Measurements from ENCODE around the gene CDK5RAP1. TPM values are rescaled to one million over a fixed set of nuclear protein-coding genes. Genes with fewer than 3 reads are reported as not detected.
"Not testable (repeated sequence)": the region's sequence is repeated elsewhere in the genome, so short reads cannot be mapped to it uniquely, and the experiment has no call there.

Gene CDK5RAP1
- total RNA-seq, 3 donors from 2014 or later = 21.8 to 32.4 (median 29.4) TPM

DNA sequence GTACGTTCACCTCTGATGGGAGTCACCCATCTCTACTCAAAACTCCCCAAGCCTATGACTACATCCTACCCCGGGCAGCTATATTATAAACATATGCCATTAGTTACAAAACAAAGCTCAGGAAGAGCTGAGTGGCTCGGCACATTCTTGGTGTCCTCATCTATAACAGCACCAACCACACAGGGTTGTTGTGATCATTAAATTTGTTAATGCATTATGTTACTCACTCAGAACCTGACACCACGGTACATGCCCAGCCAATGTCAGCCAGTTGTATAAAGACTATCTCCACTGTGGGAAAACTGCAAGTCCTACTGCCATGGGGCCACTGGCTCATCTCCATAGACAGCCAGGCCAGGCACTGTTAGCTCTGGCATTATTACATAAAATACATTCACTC lies 7.7 kb downstream of the CDK5RAP1 start:
- H3K4me1 ChIP-seq = no peaks in the 10 kb centered on the region
- no peak for TF ChIP-seq POLR2A (IDR thresholded peaks at IDR 0.05)
- TF ChIP-seq POLR2AphosphoS5 (IDR thresholded peaks at IDR 0.05) = no peak
- TF ChIP-seq, protein P1, sequence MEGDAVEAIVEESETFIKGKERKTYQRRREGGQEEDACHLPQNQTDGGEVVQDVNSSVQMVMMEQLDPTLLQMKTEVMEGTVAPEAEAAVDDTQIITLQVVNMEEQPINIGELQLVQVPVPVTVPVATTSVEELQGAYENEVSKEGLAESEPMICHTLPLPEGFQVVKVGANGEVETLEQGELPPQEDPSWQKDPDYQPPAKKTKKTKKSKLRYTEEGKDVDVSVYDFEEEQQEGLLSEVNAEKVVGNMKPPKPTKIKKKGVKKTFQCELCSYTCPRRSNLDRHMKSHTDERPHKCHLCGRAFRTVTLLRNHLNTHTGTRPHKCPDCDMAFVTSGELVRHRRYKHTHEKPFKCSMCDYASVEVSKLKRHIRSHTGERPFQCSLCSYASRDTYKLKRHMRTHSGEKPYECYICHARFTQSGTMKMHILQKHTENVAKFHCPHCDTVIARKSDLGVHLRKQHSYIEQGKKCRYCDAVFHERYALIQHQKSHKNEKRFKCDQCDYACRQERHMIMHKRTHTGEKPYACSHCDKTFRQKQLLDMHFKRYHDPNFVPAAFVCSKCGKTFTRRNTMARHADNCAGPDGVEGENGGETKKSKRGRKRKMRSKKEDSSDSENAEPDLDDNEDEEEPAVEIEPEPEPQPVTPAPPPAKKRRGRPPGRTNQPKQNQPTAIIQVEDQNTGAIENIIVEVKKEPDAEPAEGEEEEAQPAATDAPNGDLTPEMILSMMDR (IDR thresholded peaks at IDR 0.05) = no peak
- no peak overlapping the region for H3K27ac ChIP-seq
- intact Hi-C loops (cut with DNase I; ENCODE audit: low total_unique reads) = no loop called here
- no peaks in the 10 kb centered on the region for H3K27me3 ChIP-seq
- no peaks in the 10 kb centered on the region for H3K9me3 ChIP-seq
- DNase-seq (ENCODE audit: low spot score in 2 of 2) = no peak
- no peak overlapping the region for H3K4me3 ChIP-seq
- no peaks in the 10 kb centered on the region for H3K36me3 ChIP-seq

- no peaks in the 10 kb centered on the region for H3K36me3 ChIP-seq
- intact Hi-C loops (cut with DNase I; ENCODE audit: low total_unique reads) = no loop called here
These were observed 9.4 kb downstream of the CDK5RAP1 start for GRCh38 chr20:33391722-33392415.

GRCh38 chr20:33389326-33389725 lies 12.0 kb downstream of the CDK5RAP1 start:
- H3K27ac ChIP-seq; H3K9me3 ChIP-seq; H3K36me3 ChIP-seq; intact Hi-C loops (cut with DNase I; ENCODE audit: low total_unique reads); H3K4me3 ChIP-seq; H3K4me1 ChIP-seq; H3K27me3 ChIP-seq; DNase-seq (ENCODE audit: low spot score in 2 of 2): not testable (repeated sequence)

More at GRCh38 chr20:33391722-33392415, 9.4 kb downstream of the CDK5RAP1 start:
- no peaks in the 10 kb centered on the region for H3K4me1 ChIP-seq
- no peak for DNase-seq (ENCODE audit: low spot score in 2 of 2)
- TF ChIP-seq, protein P1 (IDR thresholded peaks at IDR 0.05) = no peak
- TF ChIP-seq POLR2AphosphoS5 (IDR thresholded peaks at IDR 0.05) (no peak), POLR2A (IDR thresholded peaks at IDR 0.05) (no peak)
- no peak overlapping the region for H3K4me3 ChIP-seq
- H3K9me3 ChIP-seq = no peaks in the 10 kb centered on the region
- H3K27ac ChIP-seq = no peak overlapping the region
- no peaks in the 10 kb centered on the region for H3K27me3 ChIP-seq

- TF ChIP-seq POLR2A (IDR thresholded peaks at IDR 0.05) = no peak
- TF ChIP-seq, protein P1 (IDR thresholded peaks at IDR 0.05) = no peak
- no peak for TF ChIP-seq POLR2AphosphoS5 (IDR thresholded peaks at IDR 0.05)
- Histone ChIP-seq H3K27ac (no peak overlapping the region), H3K4me3 (no peak overlapping the region), H3K9me3 (no peaks in the 10 kb centered on the region), H3K4me1 (no peaks in the 10 kb centered on the region), H3K36me3 (no peaks in the 10 kb centered on the region), H3K27me3 (no peaks in the 10 kb centered on the region)
- intact Hi-C loops (cut with DNase I; ENCODE audit: low total_unique reads) = no loop called here
- no peak for DNase-seq (ENCODE audit: low spot score in 2 of 2)
These were observed 13.1 kb downstream of the CDK5RAP1 start for GRCh38 chr20:33388268-33388667.

GRCh38 chr20:33387177-33387576 lies 14.1 kb downstream of the CDK5RAP1 start:
- DNase-seq (ENCODE audit: low spot score in 2 of 2) = no peak
- intact Hi-C loops (cut with DNase I; ENCODE audit: low total_unique reads) = no loop called here
- Histone ChIP-seq H3K36me3 (no peaks in the 10 kb centered on the region), H3K27me3 (no peaks in the 10 kb centered on the region), H3K4me3 (no peak overlapping the region), H3K27ac (no peak overlapping the region), H3K9me3 (no peaks in the 10 kb centered on the region), H3K4me1 (no peaks in the 10 kb centered on the region)
- no peak for TF ChIP-seq POLR2A (IDR thresholded peaks at IDR 0.05)
- TF ChIP-seq POLR2AphosphoS5 (IDR thresholded peaks at IDR 0.05) = no peak
- TF ChIP-seq, protein P1 (IDR thresholded peaks at IDR 0.05) = no peak
